A549 treated with RU486 at 1 μM for 4 hours (cell line): ENCODE results near the gene CFAP44. TPM values are rescaled to one million over a fixed set of nuclear protein-coding genes. Genes with fewer than 3 reads are reported as not detected.

Experiments
- total RNA-seq: library from RNA; stranded (reverse); fragments of 200-300 nt; extraction: Qiagen RNA extraction; gene quantifications from 5 replicates; pipeline ENCODE4 v1.2.3, GENCODE V29; 2022; ENCODE audit warnings: low read depth

The CFAP44 gene
- 1.4 to 2.5 TPM (median 1.9 TPM) in 5 replicates for total RNA-seq

GRCh38 chr3:113441051-113441770, at the start of gene CFAP44:
Gene CFAP44 (minus strand): TSS chr3:113441493. CDS start chr3:113433664, 7,829 bp downstream.

Other genes starting within 250 kb of the CFAP44 start
- gene BOC, start 229.9 kb downstream of the CFAP44 start, total RNA-seq = 5.2 to 8.2 TPM (median 7.3 TPM) in 5 replicates
- gene SPICE1, start 73.7 kb upstream of the CFAP44 start, total RNA-seq = 5.7 to 9.2 TPM (median 7.9 TPM) in 5 replicates
- 0.37 to 0.96 TPM (median 0.60 TPM) in 5 replicates for gene SIDT1, start 91.1 kb upstream of the CFAP44 start, total RNA-seq